Skeletal muscle satellite cell (primary cell): ENCODE data around the gene GPR137B.
"Not testable (repeated sequence)": the region's sequence is repeated elsewhere in the genome, so short reads cannot be mapped to it uniquely, and the experiment has no call there.

ENCODE experiments used
- H3K27me3 ChIP-seq: 2 replicates; pipeline ENCODE4 v1.7.0; 2013; ENCODE audit warnings: low read length; ENCODE audit not compliant: control insufficient read depth, insufficient read depth
- H3K36me3 ChIP-seq: 2 replicates; pipeline ENCODE4 v1.7.0; 2013; ENCODE audit warnings: mild to moderate bottlenecking, control low read depth, low read length; ENCODE audit not compliant: insufficient read depth
- H3K4me1 ChIP-seq: 2 replicates; pipeline ENCODE4 v1.7.0; 2013; ENCODE audit warnings: low read length; ENCODE audit not compliant: control insufficient read depth, insufficient read depth
- H3K4me2 ChIP-seq: 2 replicates; pipeline ENCODE4 v1.7.0; 2013; ENCODE audit warnings: mild to moderate bottlenecking, low read length
- H3K4me3 ChIP-seq: 2 replicates; pipeline ENCODE4 v1.7.0; 2013; ENCODE audit warnings: low read length
- H3K9ac ChIP-seq: 2 replicates; pipeline ENCODE4 v1.7.0; 2013; ENCODE audit warnings: mild to moderate bottlenecking, low read depth, low read length, moderate library complexity
- H3K9me3 ChIP-seq: replicated peaks from 2 replicates; pipeline ENCODE4 v1.7.0; 2013; ENCODE audit warnings: mild to moderate bottlenecking, control low read depth, low read length

The GPR137B gene

DNA sequence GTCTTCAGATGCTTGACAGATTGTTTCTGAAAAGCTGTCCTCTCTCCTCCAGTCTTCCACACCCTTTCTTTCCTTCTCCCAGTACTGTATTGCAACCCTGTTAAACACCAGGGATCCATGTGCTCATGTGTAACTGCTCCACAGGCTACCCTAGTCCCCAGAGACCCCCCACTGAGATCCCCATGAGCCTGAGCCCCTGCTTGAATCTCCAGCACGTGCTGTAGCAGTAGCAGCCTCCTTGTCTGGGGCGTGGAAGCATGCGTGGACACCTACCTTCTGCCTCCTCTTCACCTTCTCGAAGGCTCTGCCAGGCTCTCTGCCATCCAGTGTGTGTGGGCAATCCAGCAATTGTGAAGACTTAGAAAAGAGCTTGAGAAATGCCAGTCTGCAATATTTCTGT lies 25.2 kb downstream of the GPR137B start:
- Histone ChIP-seq H3K9ac (no peak overlapping the region), H3K4me2 (no peak overlapping the region), H3K9me3 (no peaks in the 10 kb centered on the region), H3K36me3 (no peaks in the 10 kb centered on the region), H3K27me3 (no peaks in the 10 kb centered on the region), H3K4me1 (no peaks in the 10 kb centered on the region), H3K4me3 (no peak overlapping the region)

- H3K4me3 ChIP-seq: no peak overlapping the region
- H3K27me3 ChIP-seq: no peaks in the 10 kb centered on the region
- no peak overlapping the region for H3K9ac ChIP-seq
- no peaks in the 10 kb centered on the region for H3K4me1 ChIP-seq
- H3K9me3 ChIP-seq: no peaks in the 10 kb centered on the region
- no peaks in the 10 kb centered on the region for H3K36me3 ChIP-seq
- H3K4me2 ChIP-seq: no peak overlapping the region
These were observed 26.5 kb downstream of the GPR137B start for GRCh38 chr1:236168716-236169429.

DNA sequence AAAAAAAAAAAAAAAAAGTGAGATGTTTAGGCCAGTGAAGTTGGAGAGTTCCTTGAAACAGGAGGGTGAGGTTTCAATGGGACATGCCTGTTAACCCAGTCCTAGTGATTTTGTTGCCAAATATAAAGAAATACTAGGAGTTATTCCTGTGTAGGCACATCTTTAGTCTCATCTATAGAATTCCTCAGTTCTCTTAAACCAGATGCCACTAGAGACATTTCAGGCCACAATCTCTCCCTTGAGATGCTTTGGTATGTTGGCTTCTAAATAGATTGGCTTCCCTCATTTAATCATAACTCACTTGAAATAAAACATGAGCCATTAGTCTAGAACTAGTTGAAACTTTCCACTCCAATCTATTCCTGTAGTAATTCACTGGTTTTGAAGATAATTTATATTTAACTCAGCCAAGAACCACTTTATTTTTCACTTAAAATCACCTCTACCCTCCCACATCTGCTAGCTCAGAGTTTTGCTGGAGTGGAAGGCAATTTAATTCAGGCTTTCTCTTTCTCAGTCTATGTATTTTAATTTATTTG lies 29.8 kb downstream of the GPR137B start:
- Histone ChIP-seq H3K9ac (no peak overlapping the region), H3K9me3 (no peaks in the 10 kb centered on the region), H3K4me2 (no peak overlapping the region), H3K36me3 (no peaks in the 10 kb centered on the region), H3K4me3 (no peak overlapping the region), H3K27me3 (no peaks in the 10 kb centered on the region), H3K4me1 (no peaks in the 10 kb centered on the region)

DNA sequence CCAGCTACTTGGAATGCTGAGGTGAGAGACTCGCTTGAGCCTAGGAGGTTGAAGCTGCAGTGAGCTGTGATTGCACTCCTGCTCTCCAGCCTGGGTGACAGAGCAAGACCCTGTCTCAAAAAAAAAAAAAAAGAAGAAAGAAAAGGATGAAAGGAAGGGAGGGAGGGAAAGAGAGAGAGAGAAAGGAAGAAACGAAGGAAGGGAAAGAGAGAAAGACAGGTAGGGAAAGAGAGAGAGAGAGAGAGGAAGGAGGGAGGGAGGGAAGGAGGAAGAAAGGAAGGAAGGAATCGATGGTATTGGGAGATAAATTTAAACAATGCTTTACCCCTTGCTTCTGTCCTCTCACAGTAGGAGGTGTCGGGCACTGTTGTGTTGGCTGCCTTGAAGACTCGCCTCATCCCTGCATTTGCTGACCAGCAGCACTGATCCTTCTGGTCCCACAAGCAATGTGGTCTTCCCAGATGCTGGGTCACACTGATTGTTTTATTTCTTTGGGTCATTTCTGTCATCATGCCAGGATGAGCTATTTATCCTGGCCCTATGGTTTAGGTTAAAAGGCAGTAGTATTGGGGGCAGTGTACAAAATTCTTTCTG lies 30.9 kb downstream of the GPR137B start:
- Histone ChIP-seq H3K4me2 (no peak overlapping the region), H3K27me3 (no peaks in the 10 kb centered on the region), H3K4me3 (no peak overlapping the region), H3K9ac (no peak overlapping the region), H3K4me1 (no peaks in the 10 kb centered on the region), H3K36me3 (no peaks in the 10 kb centered on the region), H3K9me3 (no peaks in the 10 kb centered on the region)

DNA sequence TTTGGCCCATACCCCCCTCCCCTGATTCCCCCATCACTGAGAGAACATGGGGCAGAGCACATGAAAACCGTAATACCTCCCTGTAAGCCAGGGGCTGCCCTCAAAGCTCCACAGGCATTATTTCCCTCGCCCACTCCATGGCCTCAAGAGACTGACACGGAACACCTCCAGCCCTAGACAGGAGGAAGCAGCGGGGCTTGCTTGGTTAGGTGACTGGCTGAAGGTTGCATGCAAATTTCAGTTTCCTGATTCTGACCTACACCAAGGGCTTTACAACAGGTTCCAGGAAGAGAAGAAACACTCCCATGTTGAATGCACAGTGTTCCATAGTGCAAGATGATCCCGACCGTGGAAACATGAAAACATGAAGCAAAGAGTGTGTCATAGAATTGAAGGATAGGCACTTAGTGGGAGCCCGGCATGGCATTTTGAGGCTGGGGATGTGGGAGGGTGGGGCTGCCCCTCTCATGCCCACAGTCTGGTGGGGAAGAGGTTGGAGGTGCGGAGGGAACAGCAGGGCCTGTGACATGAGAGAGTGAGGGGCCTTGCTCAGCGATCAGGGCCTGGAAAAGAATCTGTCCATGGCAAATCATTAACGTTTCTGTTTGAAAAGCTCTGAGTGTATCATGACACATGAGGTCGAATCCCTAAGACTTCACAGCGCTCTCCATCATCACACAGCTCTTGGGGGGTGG lies 33.5 kb downstream of the GPR137B start:
- Histone ChIP-seq H3K4me1 (no peaks in the 10 kb centered on the region), H3K9me3 (no peaks in the 10 kb centered on the region), H3K27me3 (no peaks in the 10 kb centered on the region), H3K4me2 (no peak overlapping the region), H3K9ac (no peak overlapping the region), H3K4me3 (no peak overlapping the region), H3K36me3 (no peaks in the 10 kb centered on the region)

DNA sequence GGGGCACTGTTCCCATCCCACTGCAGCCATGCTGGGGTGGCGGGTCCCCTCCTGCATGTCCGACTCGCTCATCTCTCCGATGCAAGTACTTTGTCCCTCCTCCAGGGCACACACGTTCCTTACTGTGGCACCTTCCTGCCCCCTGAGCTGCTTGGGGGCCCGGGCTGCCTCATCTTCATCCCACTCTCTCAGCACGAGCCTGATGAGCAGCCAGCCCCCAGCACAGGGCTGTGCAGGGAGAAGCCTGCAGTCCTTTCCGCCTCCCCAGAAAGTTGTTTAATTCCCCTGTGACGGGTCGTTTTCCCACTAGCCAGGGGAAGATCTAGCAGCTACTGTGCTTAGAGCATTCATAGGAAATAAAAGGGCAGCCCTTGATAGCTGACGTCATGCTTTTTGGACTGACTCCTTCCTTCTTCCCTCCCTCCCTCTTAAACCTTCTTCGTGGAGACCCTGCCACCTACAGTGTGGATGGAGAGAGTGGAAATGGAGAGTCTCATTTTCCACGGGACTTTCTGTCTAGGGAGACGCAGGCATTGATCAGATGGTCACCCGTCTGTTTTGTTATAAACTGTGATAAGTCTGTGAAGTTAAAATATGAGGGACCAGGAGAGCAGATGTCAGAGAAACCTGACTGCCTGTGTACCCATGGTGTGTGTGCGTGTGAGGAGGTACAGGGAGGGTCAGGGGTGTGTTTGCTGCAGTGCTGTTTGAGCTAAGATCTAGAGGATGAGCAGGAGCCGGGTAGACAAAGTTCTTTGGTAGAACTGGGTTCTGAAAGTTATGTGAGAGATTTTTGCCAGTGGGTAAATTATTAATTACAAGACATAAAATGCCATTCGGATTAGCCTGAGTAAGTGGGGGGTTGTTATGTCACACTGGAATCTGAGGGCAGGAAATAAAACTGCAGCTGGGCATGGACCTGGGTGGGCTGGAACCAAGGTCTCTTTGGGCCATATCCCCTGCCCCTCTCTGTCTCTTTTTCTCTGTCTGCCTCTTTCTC lies 34.3 kb downstream of the GPR137B start:
- Histone ChIP-seq H3K9me3 (no peaks in the 10 kb centered on the region), H3K27me3 (no peaks in the 10 kb centered on the region), H3K4me3 (no peak overlapping the region), H3K36me3 (no peaks in the 10 kb centered on the region), H3K9ac (no peak overlapping the region), H3K4me1 (peaks cover 5% of the 10 kb centered on the region), H3K4me2 (no peak overlapping the region)

DNA sequence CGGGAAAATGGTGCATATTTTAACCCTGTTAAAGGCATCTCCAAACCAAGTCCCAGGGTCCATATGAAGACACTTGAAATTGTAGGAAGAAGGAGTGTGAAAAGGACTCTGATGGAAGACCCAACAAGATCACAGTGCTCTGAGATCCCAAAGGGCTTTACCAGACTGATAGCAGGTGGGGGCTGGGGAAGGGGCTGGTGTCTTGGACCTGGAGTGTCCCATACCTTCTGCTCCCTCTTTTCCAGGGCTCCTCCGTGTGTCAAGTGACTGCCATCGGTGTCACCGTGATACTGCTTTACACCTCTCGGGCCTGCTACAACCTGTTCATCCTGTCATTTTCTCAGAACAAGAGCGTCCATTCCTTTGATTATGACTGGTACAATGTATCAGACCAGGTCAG lies 37.3 kb downstream of the GPR137B start:
- H3K36me3 ChIP-seq: no peaks in the 10 kb centered on the region
- no peak overlapping the region for H3K4me3 ChIP-seq
- H3K4me2 ChIP-seq: no peak overlapping the region
- H3K27me3 ChIP-seq: no peaks in the 10 kb centered on the region
- no peaks in the 10 kb centered on the region for H3K9me3 ChIP-seq
- H3K9ac ChIP-seq: no peak overlapping the region
- peaks cover 5% of the 10 kb centered on the region for H3K4me1 ChIP-seq

- no peaks in the 10 kb centered on the region for H3K36me3 ChIP-seq
- no peak overlapping the region for H3K9ac ChIP-seq
- no peak overlapping the region for H3K4me3 ChIP-seq
- H3K4me2 ChIP-seq: peak overlapping the region; percentile 43
- no peaks in the 10 kb centered on the region for H3K9me3 ChIP-seq
- H3K4me1 ChIP-seq: peaks cover 5% of the 10 kb centered on the region
- no peaks in the 10 kb centered on the region for H3K27me3 ChIP-seq
These were observed 38.7 kb downstream of the GPR137B start for GRCh38 chr1:236181059-236181458.

GRCh38 chr1:236185687-236186086 lies 43.3 kb downstream of the GPR137B start:
- Histone ChIP-seq H3K9ac (no peak overlapping the region), H3K4me3 (no peak overlapping the region), H3K27me3 (no peaks in the 10 kb centered on the region), H3K4me2 (no peak overlapping the region), H3K36me3 (no peaks in the 10 kb centered on the region), H3K4me1 (peaks cover 5% of the 10 kb centered on the region), H3K9me3 (no peaks in the 10 kb centered on the region)

GRCh38 chr1:236186471-236186870 lies 44.1 kb downstream of the GPR137B start:
- H3K36me3 ChIP-seq: not testable (repeated sequence)

GRCh38 chr1:236188084-236188483 lies 45.7 kb downstream of the GPR137B start:
- not testable (repeated sequence) for H3K36me3 ChIP-seq, H3K4me2 ChIP-seq, H3K4me3 ChIP-seq, H3K27me3 ChIP-seq, H3K9me3 ChIP-seq, H3K9ac ChIP-seq, H3K4me1 ChIP-seq

More at GRCh38 chr1:236186471-236186870, 44.1 kb downstream of the GPR137B start:
- not testable (repeated sequence) for H3K4me2 ChIP-seq, H3K4me3 ChIP-seq, H3K27me3 ChIP-seq, H3K9me3 ChIP-seq, H3K4me1 ChIP-seq, H3K9ac ChIP-seq
